ENCODE data around the gene ZNF503.

ZNF503 gene

DNA sequence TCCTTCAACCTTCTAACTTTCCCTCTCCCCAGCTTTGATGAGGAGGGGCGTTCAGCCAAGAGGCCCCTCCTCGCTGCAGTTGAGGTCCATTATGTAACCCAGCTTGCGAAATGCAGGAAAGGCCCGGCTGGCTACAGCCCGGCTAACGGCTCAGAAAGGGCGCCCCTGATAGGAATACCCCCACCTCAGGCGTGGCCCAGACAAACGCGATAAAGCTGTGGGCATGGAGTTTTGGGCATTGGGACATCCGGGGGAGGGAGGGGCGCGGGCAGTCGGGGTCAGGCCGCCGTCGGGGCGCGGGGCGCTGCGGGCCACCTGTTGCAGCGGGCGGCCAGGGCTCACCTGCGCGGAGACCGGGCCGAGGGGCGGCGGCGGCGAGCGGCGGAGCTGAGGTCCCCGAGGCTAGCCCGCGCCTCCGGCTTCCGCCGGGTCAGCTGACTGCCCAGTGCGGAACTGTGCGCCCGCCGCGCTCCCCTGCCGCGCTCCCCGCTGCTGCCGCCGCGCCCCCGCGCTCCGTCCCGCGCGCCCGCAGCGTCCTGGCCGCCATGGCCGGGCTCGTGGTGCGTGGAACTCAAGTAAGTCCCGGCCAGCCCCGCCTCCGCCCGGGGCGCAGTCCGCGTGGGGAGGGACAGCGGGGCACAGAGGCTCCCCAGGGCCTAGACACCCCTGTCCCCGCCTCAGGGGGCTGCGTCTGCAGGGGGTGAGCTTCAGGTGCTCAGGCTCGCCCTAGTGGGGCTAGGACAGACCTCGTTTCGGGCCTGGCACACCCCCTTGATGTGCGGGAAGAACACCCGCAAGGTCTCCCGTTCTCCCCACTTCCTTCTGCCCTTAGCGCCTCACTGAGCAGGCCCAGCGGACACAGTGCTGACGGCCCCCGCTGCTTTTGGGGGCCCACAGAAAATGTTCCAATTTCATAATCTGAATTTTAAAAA is 29.9 kb upstream of the ZNF503 start, which contains the start of gene LRMDA:
Gene LRMDA, plus strand, starts transcription at position 445 of the 932 bp plus-strand sequence.
- no peak for DNase-seq (ENCODE audit: low read depth)

DNA sequence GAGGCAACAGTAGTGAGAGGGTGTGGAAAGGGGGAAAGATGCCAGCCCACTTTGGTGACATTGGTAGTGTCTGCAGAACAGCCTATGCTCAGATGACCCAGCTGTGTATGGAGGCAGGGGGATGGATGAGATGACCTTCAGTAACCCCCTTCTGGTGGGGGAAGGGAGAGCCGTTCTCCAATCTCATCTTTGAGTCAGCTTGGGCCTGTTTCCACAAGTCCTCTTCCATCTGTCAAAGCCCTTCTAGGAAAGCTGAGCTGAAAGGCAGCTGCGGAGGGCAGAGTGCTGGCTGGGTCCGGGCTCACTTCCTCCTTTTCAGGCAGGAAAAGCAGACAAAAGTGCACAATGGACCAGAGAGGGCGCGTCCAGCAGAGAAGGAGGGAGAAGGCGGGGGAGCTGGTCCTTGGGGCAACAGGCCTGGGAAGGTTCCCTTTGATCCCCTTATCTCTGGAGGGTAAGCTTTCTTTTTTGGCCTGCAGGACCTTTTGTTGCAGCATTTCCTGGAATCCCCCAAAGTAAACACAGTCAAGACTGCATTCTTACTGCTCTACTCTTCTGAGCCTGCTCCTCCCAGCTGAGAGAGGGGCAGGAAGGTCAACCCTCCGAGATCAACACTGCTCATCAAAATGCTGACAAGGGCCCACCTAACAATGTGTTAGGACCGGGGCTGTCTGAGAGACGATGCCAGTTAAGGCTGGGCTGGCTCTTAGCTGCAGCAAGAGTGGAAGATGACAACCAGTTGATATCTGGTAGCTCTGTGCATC is 28.6 kb upstream of the ZNF503 start:
- DNase-seq (ENCODE audit: low read depth): no peak

DNA sequence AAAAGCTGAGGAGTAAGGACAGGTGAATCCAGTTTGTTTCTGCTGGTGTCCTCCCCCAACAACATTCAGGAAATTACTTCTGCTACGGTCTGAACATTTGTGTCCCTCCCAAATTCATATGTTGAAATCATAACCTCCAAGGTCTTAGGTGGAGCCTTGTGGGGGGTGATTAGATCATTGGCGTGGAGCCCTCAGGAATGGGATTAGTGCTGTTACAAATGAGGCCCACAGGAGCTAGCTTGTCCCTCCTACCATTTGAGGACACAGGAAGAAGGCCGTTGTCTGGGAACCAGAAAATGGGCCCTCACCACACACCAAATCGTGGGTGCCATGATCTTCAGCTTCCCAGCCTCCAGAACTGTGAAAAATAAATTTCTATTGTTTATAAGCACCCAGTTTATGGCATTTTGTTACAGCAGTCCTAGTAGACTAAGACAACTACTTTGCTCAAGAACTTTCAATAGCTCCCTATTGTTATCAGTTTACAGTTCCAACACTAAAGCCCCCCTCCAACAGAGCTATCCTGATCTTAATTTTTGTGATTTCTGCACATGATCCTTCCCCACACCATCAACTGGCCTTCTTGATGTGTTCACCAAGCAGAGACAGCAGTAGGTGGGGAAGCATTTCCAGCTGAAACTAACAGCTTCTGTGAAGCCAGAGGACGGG is 27.7 kb upstream of the ZNF503 start:
- DNase-seq (ENCODE audit: low read depth): no peak

DNA sequence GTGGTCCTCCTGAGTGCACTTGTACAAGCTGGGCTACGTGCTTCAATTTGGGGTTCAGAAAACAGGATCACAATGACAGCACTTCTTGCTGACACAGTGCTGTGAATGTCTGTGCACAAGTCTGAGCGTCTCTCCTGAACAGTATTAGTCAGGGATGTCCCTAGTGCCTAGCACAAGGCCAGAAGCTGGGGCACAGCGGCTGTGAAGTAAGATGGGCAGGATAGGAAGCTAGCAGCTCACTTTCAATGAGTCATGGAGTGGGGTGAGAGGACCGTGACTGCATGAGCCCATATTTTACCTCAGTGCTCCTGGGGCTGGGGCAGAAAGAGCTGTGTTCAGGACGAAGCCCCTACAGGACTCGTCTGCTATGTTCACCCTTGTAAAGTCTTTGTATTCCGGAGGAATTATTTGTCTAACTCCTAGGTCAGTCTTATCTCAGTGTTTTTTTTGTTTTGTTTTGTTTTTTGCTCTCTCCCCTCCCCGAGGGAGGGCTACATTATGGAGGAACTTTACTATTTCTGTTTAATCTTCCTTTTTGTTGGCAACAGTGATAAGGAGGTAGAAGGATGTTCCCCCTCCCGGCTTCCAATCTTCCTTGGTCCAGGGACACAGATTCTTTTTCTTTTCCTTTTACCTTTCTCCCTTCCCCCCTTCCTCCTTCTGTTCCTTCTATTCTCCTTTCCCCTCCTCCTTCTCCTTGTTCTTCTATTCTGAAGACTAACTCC is 27.0 kb upstream of the ZNF503 start:
- no peak for DNase-seq (ENCODE audit: low read depth)

DNA sequence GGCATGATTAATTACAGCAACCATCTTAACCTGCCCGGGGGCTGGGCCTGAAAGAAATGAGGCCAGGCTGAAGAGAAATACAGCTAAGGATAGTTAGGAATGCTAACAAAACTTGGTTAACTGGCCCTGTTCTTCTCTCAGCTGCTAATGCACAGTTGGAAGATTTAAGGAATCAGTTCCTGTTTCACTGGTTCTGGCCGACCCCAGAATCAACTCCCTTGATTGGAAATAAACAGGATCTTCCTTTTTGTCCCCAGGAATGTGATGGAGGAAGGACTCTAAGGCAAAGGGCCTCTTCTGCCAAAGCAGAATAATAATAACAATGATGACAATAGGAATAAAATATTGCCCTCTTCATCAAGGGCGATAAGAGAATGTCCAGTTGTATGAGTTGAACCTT is 26.4 kb upstream of the ZNF503 start:
- DNase-seq (ENCODE audit: low read depth): no peak

DNA sequence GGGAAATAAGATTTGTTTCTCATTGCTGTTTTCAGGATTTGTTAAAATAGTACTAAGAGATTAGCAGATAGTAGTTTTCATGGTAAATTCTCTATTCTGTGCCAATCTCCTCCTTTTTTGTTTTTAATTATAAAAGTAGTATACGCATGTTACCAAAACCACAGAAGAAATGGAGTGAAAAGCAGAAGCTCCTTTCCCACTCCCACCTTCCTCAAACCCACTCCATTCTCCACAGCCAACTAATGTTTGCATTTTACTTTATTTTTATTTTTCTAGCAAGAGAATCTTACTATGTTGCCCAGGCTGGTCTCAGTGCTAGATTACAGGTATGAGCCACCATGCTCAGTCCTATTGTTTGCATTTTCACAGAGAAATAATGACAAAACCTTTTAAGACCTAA is 25.3 kb upstream of the ZNF503 start:
- no peak for DNase-seq (ENCODE audit: low read depth)

DNA sequence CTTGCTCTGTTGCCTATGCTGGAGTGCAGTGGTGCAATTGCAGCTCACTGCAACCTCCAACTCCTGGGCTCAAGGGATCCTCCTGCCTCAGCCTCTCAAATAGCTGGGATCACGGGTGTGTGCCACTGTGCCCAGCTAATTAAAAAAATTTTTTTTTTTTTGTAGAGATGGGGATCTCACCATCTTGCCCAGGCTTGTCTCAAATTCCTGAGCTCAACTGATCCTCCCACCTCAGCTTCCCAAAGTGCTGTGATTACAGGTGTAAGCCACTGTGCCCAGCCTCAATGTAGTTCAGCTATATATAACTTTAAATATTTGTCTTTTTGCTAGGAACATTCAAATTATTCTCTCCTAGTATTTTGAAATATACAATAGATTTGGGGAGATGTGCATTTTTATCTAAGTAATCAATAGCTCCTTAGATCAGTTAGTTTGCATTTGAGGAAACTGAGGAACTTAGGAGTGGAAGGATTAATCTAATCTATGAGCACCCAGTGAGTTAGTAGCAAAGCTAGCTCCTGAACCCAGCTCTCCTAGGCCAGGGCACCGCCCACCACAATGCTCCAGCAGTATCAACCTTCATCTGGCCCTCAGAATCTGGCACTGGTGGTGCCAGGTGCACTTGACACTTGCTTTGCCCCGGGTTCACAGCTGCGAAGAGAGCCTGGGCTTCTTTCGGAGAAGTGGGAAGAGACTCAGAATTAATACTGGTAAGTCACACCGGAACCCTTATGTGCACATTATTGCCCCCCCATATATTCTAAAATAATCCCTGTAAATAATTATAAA is 23.9 kb upstream of the ZNF503 start:
- no peak for DNase-seq (ENCODE audit: low read depth)

DNA sequence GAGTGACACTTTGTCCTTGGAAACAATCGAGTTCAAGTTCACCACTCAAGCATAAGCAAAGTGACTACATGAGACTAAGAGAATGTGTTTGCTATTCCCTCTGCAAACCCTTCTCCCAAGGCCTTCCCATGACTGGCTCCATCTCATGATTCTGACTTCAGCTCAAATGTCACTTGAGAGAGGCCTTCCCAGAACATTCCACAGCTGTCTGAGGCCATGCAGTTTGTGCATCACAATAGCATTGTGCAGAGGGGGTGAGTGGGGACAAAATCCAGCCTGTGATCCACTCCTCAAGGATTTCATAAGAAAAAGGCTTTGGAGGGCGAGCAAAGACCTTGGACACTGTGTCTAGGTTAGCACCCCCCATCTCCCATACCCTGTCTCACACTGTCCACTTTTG is 23.0 kb upstream of the ZNF503 start:
- DNase-seq (ENCODE audit: low read depth): no peak

DNA sequence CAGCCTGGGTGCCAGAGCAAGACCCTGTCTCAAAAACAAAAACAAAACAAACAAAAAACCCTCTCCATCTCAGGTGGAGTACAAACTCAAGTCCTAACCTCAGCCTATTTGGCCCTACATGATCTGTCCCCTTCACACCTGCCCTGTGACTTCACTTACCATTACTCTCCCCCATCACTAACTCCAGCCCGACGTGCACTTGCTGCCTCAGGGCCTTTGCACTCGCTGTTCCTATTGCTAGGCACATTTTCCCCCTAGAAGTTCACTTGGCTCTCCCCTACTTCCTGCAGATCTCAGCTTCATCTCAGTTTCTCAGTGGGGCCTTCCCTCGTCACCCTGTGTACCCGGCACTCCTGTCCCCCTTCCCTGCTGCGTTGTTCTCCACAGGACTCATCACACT is 21.3 kb upstream of the ZNF503 start:
- no peak for DNase-seq (ENCODE audit: low read depth)

DNA sequence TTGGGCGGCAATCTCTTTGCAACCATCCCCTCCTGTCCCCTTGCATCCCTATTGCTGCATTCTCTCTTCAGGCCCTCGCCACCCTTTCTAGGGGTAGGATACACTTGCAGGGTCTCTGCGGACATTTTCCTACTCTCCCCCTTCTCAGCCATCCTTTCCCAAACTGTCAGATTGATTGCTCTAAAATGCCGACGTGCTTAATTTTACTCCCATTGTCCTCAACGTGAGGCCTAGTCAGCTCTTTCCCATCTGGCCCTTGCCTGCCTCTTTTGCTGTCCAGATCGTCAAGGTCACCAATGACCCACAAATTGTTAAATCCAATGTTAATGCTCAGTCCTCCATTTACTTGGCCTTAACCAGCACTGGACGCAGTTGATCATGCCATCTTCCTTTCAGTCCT is 17.1 kb upstream of the ZNF503 start:
- no peak for DNase-seq (ENCODE audit: low read depth)

DNA sequence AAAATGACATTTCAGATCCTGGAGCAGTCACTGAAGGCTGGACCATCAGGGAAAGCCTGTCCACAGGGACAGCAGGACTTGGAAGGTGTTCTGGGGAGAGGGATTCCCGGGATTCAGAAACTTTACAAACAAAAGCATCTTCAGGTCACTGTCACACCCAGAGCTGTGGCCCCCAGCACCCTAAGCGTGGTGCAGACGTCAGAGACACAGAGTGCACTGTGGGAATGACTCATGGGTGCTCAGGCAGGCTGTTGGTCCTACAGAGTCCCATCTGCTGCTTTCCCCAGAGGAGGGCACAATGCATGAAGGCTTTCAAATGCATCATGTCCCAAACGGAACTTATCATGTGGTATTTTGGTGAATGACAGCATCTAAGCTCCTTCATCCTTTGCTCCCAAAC is 16.7 kb upstream of the ZNF503 start:
- DNase-seq (ENCODE audit: low read depth): no peak

DNA sequence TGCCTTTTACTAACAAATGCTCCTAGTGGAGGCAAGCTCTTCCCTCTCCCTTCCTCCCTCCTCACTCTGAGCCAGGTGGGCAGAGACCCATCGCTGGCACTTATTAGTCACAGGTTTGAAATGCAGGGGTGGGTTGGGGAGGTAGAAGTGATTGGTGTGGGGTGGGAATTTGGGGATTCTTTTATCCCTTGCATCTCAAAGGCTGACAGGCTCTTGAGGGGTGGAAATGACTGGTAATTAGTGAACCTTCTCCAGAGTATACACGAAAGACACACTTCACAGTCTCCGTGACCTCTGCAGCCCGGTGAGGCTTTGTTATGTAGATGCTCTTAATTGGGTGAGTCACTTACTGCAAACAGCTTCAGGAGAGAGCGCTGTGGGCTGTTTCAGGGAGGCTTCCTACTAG is 16.0 kb upstream of the ZNF503 start:
- no peak for DNase-seq (ENCODE audit: low read depth)

DNA sequence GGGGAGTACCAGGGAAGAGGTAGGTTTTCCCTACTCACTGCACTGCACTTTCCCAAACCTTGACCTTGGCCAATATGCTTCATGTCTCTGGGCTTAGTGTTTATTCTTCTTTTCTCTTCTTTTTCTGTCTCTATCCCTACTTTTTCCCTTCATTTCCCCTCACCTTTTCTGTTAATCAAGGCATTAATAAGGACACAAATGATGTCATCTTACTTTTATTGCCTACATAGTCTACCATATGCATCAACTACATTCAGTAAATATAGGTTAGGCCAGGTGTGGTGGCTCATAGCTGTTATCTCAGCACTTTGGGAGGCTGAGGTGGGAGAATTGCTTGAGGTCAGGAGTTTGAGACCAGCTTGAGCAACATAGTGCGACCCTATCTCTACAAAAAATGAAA is 13.0 kb upstream of the ZNF503 start:
- DNase-seq (ENCODE audit: low read depth): no peak

DNA sequence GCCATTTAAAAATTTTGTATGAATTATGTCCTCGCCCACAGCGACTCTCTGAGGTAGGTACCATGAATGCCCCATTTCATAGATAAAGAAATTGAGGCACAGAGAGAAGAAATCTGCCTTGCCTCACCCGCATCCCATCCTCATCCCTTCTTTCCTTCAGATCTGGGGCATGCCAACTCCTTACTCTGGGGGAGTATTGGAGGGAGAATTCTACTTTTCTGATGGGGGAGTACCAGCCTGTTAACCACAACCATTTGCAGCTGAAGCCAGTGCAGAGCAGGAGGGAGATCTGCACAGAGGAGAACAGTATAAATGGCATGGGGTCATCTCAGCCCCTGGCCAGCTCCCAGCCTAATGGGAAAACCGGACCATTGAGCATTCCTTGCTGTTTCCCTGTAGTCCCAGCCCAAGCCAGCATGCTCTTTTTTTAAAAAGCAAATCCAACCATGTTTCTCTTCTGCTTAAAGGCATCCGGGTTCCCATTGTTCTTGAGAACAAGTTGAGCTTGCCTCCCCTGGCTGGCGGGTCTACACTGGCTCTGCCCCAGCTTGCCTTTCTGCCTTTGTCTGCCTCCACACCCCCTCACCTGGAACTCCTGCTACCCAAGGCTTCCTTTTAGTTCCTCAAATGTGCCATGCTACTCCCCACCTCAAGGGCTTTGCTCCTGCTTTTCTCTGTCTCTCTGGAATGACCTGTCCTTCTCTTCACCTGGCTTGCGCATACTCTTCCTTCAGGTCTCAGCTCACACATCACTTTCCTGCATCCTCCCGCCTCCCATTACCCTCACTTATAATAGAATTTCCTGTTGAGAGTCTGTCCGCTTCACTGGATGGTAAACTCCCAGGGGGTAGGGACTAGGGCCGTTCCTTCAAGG is 8.8 kb upstream of the ZNF503 start:
- DNase-seq (ENCODE audit: low read depth): no peak

DNA sequence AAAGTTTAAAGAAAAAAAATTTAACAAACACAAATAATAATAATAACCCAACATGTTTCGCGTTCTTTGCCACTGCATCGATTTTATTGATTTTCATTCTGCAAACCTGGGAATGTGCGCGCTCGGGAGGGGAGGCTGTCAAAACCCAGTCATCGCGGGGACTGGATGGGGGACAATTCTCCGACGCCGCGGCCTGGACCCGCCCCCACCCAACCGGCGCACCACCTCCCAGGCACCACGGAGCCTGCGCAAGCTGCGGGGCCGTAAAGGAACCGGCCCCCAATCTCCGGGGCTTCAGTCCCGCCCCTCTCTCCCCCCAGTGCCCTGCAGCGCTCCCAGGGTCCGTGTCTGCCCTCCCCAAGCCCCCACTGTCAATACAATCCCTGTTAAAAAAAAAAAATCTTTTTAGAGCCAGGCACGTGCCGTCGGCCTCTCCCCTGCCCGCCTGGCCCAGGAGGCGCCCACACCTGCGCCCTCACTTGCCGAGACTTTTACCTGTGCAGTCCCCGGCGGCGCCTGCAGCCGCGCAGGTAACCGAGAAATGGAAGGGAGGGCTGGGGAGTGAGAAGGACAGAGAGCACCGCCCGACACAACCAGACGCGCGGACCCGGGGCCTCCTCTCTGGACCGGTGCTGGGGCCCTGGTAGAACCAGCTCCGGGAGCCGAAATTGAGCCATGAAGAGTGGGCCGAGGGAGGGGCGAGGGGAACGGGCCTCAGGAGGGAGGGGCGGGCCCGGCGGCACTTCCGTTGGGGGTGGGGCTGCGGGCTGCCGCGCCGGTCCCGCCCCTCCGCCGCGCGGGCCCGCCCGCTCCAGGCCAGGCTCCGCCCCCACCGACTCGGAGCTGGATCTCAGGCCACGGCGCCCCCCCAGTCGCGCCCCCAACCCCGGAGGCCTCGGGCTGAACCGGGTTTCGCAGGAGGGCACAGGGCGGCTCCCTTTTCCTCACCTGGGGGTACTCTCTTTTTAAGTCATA is 7.6 kb upstream of the ZNF503 start:
- no peak for DNase-seq (ENCODE audit: low read depth)

DNA sequence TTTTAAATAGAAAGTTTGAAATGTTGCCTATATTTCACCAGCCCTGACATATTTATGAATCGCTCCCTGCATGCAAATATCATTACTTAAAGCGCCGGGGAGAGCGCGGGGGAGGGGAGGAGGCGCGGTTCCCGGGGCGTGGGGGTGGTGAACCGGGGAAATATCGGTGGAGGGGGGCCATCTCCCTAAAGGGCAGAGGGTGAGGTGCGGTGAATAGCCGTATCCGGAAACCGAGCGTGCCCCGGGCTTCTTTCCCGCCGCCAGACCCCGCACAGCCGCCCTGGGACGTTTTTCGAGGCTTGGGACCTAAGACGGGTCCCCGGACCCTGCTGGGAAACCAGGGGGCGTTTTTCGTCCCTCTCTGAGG is 6.9 kb upstream of the ZNF503 start:
- DNase-seq (ENCODE audit: low read depth): no peak

DNA sequence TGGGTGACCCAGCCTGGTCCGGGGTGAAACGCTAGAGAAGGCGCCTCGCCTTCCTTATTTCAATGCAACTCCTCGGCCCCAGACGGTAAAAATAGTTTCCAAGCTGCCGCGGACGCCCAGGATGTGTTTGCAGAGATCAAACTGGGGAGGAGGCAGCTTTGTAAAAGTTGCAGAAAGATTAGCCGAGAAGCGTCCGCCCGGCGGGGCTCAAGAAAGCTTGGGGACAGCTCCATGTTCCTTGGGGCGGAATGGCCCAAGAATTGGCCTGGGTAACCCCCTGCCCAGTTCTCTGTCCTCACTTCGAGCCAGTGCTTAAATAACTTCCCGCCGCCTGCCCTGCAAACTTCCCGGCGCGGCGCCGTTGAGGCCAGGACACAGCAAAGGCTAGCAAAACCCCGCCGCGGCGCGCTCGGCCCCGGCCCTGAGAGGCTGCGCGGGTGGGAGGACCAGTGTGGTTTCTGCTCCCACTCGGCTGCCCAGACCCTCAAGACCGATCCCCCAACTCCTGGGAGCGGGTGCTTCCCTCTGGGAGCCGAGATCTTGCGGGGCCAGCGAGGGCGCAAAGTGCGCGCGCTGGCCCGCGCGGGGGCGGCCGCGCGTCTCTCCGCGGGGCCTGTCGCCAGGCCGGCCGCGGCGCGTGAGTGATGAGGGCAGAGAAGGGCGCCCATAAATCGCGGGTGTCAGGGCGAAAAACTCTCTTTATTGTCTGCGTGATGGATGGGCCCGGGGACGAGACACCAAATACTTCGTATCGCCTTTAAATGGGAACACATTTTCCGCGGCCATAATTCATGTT is 6.3 kb upstream of the ZNF503 start:
- no peak for DNase-seq (ENCODE audit: low read depth)

DNA sequence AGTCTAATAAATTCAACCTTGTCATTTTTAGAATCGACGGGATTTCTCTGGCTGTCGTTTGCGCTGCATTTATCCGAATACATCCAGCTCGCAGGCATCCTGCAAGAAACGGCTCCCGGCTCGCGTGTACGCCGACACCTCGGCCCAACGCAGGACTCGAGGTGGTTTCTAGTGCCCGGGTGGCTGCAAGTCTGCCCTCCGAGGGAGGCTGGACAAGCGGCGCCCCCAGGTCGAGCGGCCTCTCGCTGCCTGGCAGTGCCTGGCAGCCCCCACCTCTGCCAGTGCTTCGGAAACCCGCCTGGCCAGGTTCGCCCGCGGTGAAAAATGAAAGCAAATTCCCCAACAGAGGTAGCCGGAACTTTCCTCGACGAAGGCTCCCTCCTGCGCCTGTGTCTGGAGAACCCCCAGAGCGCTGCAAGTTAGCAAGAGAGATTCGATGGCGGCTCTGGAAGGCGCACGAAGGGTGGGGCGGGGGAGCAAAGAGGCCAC is 5.7 kb upstream of the ZNF503 start:
- DNase-seq (ENCODE audit: low read depth): no peak
